Activated CD8-positive, alpha-beta memory T cell treated with anti-CD3 and anti-CD28 coated beads, Interleukin-2, amount 50 U/mL, for 1 hour (primary cell): ENCODE measurements around the gene ST6GALNAC5.
"Not testable (repeated sequence)": the region's sequence is repeated elsewhere in the genome, so short reads cannot be mapped to it uniquely, and the experiment has no call there.

Source experiments
- DNase-seq: peaks from one replicate; pipeline ENCODE4 v3.0.0-alpha.2; 2020; ENCODE audit errors: extremely low read depth

The ST6GALNAC5 gene

DNA sequence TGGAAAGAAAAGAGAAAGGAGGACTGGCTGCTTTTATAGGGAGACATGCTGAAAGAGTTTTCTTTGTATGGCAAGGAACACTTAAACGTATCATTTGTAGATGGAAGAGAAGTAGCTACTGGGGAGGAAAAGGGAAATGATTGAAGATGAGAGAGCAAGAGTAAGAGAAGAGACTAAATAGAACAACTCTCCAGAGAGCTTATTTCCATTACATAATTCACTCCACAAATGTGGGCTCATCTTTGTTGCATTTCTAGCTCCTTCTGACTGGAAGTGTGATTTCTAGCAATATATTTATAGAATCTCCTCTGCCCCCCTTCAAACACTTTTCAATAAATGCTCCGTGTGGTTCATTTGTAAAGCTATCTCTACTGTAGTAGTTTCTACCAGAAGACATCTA is 71.0 kb downstream of the ST6GALNAC5 start:
- DNase-seq, result no peak

DNA sequence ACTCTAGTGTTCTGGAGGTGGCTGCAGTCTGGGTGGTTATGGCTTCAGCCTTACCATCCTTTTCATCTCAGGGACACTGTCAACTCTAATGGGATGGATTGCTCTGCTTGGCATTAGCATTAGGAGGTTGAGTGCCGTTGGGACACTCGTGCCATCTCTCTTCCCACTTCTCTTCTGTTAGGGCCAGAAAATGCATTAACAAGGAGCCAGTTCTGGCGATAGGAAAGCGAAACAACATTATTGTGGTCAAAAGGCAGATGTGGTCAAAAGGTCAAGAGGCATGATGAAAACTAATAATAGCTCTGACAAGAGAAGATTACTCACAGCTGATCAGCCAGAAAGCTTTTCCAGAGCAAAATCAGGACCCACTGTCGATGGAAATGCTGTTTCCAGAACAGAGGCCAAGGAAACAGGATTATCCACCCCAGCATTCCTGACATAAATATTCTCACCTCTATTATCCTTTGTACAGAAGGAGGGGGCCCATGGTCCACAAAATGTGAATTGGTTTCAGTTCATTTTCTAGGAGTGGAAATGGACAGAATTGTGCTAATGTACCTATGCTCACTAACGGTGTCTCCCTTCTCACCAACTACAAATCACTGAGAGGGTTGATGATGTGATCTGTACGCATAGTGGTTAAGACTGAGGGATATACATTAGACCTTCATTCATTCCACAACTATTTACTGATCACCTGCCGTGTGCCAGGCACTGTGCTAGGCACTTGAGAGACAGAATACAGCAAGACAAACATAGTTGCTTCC is 72.0 kb downstream of the ST6GALNAC5 start:
- no peak for DNase-seq

DNA sequence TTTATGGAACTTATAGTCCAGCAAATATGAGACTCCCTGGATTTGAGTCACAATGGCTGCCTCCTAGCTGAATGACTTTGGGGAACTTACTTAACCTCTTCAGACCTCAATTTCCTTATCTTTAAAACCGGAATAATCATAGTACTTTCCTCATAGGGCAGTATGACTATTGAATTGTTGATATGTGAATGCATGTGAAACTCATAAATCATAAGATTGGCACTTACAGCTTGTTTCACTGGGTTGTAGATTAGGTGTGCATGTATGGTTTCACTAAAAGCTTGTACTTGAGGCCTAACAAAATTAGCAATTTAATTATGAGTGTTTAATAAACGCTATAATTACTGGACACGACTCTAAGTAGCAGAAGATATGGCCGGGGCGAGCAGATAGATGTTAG is 72.5 kb downstream of the ST6GALNAC5 start:
- DNase-seq, result no peak

DNA sequence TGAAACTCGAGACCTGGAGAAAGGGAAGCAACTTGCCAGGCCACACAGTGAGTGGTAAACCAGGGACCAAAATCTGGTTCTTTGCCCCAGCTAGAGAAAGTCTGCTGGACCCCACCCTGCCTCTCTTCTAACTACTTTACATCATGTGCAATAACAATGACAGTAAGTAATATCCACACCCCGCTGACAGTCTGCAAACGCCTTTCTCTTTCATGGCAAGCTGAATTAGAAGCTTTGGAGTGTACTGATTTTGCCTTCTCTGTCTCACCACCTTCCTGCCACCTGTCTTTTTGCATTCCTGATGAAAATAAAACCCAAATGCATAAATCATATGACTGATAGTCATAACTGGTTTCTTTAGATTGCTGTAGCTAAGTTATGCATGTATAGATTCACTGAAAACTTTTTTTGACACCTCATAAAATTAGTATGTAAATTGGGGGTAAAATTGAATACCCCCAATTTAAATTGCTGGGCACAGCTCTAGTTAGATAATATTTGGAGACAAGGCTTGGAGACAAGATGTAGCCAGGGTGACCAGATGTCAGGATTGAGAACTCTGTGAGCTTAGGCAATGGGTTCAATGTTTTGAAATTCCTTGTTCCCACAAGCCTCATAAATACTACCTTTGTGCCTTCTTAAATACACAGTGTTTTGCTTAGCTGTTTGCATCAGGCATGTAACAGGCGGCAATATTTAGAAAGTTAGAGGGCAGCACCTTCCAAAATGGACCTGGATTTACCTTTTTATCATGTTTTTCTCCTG is 73.5 kb downstream of the ST6GALNAC5 start:
- DNase-seq, result no peak

DNA sequence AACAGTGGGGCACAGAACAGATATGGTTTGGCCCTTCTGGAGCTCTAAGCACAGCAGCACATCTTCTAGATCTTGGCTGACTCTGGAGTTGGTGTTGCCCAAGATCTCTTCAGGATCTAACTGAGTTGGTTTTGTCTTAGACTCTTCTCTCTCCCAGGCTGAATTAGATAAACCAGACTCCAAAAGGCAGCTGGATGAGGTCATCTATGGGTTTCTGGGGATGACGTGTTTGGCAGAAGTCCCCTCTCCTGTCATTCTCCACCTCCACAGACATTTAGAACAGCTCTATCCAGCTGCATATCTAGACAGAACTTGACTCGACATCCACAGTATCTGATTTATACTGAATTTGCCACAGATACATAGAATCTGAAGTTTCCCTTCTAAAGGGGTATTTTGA is 75.3 kb downstream of the ST6GALNAC5 start:
- no peak for DNase-seq

DNA sequence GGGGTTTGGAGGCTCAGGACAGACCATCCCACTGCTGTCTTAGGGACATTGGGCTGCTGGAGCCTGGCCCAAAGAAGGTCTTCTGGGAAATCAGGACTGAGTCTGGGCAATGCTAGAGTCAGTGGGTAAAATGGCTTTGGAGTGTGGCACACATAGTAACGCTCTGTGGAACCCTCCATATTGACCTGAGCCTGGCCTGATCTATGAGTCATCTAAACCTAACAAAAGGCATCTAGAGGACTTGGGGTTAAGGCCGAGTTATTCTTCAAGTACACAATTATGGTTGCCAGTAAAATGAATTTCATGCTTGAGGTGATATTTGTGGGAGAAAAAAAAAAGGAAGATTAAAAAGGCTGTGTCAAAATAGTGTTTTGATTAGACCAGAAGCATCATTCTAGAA is 77.7 kb downstream of the ST6GALNAC5 start:
- no peak for DNase-seq

DNA sequence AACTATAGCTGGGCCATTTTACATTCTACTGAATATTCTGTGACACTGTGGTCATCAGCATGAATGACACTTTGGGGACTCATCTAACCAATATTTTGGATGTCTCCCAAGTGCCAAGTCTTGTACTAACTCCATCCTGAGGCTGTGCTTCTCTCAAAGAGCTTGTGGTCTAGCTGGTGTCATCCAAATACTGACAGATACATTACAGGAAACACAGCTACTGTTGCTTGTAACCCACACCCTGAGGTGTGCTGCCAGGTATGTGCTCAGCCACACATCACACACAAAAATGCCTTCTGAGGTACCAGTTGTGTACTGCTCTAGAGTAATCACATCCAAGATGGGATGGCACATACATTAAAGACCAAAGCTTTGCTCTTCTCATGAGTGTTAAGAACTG is 81.6 kb downstream of the ST6GALNAC5 start:
- DNase-seq, result no peak

DNA sequence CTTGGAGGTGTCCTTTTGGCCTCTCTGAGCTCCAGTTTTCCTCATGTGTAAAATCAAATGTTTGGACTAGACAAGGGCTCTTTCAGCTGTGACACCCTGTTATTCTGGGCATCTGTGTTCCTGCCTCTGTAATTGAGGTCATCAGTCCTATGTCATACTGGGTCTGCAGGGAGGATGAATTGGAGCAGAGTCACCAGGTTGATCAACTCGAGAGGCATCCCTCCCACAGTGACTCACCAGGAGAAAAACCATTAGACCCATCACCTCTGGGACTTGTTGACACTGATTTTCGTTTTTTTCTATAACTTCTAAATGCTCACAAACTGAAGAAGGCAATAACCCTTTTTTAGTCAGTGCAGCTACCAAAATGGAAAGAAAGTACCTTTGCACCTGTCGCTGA is 82.2 kb downstream of the ST6GALNAC5 start:
- DNase-seq, result no peak

DNA sequence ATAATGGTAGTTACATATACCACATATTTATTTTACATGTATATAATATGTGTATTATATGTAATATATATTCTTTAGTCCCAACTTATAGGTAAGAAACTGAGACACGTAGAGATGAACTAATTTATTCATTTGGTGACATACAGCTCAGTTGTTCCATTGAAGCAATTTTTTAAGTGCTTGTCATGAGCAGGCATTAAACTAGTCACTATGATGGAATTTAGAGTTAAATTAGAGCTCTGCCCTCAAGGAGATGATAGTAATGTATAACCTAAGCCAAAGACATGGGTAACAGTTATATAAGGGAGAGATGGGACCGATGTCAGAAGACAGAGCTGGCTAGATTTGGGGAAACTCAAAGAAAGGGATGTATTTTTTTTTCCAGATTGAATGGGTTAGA is 83.0 kb downstream of the ST6GALNAC5 start:
- DNase-seq, result no peak

DNA sequence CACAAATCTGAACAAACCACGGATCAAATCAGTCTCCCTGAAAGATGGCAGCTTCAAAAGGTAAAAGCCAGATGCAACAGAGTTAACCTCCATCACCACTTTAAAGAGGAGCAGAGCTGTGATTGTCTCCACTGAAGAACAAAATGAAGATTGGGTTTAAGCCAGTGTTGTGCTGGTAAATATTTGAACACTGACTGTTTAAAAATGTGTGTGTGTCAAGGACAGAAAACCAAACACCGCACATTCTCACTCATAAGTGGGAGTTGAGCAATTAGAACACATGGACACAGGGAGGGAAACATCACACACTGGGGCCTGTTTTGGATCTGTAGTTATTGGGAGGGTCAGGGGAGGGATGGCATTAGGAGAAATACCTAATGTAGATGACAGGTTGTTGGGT is 83.9 kb downstream of the ST6GALNAC5 start:
- DNase-seq, result no peak

DNA sequence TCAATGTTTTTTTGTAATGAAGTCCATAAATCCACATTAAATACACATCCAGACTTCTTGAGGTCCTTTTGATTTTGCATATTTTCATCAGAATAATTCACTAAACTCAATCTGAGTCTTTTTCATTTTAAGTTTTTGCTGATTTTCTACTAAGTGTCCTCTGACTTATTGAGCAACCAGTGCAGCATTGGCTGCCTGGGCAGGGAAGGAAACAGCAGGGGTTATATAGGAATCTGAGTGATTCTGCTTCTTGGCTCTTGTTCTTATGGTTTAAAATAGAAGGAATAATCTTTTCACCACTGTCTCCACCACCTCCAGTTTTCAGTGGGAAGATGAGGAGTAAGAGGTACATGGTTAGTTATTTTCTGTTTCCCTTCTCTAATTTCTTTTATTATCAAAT is 88.4 kb downstream of the ST6GALNAC5 start:
- DNase-seq, result no peak

DNA sequence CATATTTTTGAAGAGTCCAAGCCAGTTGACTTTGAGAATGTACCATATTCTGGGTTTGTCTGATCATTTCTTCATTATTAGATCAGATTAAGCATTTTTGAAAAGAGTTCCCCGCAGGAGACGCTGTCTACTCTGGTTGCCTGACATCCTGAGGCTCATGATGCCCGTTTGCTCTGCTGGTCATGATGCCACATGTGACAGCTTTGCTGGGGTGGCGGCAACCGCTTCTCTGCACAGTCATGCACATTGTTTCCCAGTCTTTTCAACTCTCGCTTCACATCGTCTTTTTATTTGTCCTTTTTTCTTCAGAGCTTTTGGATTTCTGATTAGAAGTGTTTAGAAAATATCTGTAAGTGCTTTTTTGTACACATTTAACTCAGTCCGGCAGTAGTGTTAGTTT is 90.7 kb downstream of the ST6GALNAC5 start:
- DNase-seq, result no peak

DNA sequence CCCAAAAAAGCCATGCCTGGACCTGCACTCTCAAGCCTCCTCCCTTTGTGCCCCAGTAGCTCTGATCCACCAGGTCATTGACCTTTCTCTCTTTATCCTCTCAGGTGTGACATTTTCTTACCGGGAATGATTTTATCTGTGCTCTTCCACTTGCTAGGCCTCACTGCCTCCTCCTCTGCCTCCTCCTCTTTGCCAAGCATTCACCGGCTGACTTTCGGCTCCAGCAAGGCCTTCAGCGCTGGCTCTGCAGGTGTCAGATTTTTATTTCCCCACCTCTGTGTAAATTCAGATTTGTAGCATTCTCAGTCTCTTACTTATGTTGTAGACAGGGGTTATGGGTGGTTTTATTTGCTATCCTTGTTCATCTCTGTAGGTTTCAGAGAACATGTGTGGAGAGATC is 91.5 kb downstream of the ST6GALNAC5 start:
- DNase-seq, result no peak

DNA sequence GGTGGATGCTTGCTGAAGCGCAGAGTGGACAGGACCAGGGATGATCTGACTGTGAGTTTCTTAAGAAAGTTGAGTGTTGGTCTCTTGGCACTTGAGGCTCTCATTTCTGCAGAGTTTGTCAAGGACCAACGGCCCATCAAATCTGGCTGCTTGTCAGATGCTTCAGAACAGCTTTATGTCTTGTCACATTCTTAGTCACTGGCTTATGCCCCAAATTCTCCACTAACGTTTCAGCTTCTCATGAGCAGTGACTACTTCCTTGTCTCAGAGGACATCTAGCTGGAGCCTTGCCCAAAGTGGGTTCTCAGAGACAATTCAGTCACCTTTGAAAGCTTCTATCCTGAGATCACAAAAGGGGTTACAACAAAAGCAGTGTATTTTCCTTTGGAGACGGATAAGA is 92.3 kb downstream of the ST6GALNAC5 start:
- DNase-seq, result no peak

DNA sequence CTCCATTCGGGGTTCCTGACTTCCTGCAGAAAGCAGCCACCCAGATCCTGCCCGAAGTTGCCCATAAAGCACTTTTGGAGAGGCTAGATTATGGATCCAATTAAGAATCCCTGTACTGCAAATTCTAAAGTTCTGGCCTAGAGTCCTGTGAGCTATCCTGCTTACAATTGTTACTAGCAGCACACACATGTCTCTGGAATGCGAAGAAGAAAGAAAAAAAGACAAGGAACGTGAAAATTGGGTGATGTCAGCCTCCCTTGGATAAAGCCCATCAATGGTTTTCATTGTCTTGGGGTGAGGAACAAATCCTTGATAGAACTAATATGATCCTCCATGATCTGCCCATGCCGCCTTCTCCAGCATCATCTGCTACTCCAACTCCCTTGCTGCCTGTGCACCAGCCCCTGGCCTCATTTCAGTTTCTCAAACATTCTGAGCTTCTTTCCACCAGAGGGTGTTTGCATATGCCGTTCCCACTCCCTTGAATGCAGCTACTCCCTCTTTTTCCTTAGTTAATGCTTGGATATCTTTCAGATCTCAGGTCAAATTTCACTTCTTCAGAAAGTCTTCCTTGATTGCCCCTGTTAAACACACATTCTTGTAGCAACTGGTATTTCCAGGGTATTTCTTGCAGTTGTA is 94.0 kb downstream of the ST6GALNAC5 start:
- DNase-seq, result no peak

DNA sequence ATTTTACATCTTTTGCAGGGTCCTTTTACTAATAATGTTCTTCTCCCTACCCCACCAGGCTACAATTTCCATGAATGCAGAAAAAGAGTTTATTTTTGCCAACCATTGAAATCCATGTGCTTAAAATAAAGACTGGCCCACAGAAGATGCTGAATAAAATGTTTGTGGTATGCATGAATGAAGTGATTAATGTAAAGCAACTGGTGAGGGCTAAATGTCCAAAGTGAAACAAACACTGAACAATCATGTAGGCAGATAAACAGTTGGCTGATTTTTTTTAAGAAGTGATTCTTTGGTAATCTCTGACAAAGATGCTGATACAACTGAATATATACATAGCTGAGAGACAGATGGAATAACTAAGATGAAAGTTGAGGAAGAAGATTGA is 94.5 kb downstream of the ST6GALNAC5 start:
- no peak for DNase-seq

DNA sequence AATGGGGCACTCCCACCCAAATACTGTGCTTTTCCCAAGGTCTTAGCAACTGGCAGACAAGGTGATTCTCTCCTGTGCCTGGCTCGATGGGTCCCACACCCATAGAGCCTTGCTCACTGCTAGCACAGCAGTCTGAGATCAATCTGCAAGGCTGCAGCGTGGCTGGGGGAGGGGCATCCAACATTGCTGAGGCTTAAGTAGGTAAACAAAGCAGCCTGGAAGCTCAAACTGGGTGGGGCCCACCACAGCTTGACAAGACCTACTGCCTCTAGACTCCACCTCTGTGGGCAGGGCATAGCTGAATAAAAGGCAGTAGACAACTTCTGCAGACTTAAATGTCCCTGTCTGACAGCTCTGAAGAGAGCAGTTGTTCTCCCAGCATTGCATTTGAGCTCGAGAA is 114.0 kb downstream of the ST6GALNAC5 start:
- not testable (repeated sequence) for DNase-seq

DNA sequence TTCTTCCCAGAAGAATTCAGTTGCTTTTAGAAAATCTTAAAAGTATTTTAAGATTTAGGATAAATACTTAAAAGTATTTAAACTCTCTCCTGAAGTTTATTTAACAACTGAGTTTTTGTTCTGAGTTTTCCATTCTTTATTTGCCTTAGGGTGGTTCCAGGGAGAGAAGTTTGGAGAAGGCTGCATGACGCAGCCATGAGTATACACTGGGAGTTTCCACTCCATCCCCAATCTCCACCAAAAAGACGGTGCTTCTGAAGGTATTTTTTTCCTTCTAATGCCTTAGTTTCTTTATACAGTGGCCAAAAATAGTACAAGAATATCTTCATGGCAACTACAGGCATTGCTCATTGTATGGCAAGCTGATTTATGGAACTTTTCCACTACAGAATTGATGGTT is 122.7 kb downstream of the ST6GALNAC5 start:
- DNase-seq, result no peak

DNA sequence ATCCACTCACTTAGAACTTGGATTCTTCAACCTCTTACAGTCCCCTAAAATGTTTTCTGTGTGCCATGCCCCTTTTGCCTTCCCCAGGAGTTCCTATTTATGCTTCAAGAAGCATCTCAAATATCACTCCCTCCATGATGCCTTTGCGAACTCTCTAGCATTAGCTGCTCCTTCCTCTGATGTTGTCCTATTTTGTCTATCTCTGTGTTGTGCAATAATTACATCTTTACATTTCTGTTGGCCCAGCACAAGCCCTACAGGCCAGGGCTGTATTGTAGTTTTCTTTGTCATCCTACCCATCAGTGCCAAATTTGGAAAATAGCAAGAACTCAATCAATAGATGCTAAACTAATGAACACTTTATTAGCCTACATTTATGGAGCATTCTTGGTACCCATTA is 125.8 kb downstream of the ST6GALNAC5 start:
- no peak for DNase-seq

DNA sequence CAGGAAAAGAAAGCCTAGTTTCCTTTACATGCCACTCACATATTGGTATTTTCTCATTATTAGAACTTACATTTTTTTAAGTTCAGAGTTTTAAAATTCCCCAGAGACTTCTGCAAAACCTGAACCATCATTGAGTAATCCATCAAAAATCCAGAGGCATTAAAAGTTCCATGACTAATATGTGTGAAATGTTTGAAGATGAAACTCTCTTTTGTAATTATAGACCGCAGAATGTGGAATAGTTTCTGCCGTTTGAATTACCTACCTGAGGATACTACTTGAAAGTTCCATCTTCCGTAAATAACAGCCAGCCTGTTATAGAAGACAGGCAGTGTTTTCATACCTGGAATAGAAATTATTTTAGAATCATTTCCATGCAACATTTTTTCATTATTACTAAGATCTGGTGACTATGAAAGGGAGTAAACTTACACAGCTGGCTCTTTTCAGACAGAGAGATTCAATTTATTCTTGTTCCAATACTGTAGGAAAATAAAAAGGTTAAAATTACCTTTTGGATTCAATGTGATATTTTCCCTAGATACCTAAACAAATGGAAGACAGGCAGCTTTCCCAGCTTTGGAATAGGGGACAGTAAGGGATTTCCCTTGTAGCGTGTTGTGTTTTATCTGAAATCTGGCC is 131.4 kb downstream of the ST6GALNAC5 start:
- no peak for DNase-seq

DNA sequence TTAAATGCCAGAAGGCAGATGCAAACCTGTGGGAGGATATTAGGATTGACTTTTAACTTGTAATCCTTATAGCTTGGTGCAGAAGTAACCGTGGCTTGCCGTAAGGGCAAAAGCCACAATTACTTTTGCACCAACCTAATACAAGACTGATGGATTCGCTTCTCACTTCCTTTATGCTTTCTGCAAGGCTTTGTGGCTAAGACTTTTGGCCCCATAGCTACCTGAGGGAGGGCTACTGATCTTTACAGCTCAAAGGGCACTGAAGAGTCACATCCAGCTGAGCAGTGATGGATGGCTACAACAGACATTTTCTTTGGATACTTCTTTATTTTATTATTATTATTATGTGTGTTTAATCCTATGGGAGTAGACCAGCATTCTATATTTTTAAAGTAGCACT is 140.4 kb downstream of the ST6GALNAC5 start:
- DNase-seq, result no peak

DNA sequence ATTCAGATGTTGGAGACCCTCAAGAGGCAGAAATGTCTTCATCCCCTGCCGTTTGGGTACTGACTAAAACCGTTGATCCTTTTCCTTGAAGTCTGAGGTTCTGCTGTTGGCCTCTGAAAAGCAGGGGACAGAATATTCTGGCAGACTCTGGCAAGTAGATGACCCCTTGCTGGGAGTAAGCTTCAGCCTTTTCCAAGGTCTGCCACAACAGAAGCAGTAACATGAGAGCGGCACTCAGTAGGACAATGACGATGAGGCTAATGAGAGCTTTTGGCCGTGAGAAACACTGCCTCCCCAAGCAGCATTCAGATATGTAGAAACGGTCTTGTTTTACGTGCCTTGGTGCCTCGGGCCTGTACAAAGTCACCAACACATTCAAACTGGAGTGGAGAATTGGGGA is 143.7 kb downstream of the ST6GALNAC5 start:
- no peak for DNase-seq

DNA sequence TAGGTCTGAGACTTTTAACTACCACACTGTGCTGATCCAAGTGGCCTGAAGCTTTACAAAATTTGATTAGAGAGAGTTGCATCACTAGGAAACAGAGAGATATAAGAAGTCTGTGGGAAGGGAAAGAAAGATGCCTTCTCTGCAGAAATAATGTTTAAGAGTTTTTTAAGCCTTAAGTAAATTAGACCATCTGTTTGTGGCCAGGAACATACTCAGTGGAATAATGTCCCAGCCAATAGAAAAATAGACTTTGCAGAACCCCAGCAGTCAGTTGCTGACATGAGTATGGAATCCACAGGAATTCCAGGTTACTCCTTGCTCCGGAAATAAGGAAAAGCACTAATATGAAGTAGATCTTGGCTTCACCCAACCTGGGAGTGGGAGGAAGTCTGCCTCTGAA is 144.8 kb downstream of the ST6GALNAC5 start:
- DNase-seq, result no peak
